SK-MEL-5 (cell line): ENCODE measurements around the gene ICAM2. TPM values are rescaled to one million over a fixed set of nuclear protein-coding genes. Genes with fewer than 3 reads are reported as not detected.

ENCODE experiments used
- DNase-seq: peaks from one replicate; pipeline ENCODE4 v3.0.0-alpha.2; 2016; ENCODE audit warnings: low read depth, low spot score
- in situ Hi-C: cut with HindIII; loops from 2 replicates; pipeline ENCODE4 v1.10.0; 2016; ENCODE audit warnings: low sequenced_read_pairs, high pct_unique_total_duplicates, low pct_unique_long_range_greater_than_20kb
- total RNA-seq: library from RNA; depleted of rRNA; stranded (reverse); fragments of >200 nt; shearing (Covaris generic); gene quantifications from 2 replicates; pipeline ENCODE4 v1.2.3, GENCODE V29; 2014; rRNA removed

ICAM2 gene
- total RNA-seq, 1 experiment from 2014 or later: 0.71 TPM

- in situ Hi-C loops: no loop called here
- no peak for DNase-seq
These were observed 52.5 kb downstream of the ICAM2 start for GRCh38 chr17:63967953-63968352.

GRCh38 chr17:63966646-63967264 lies 53.7 kb downstream of the ICAM2 start:
- in situ Hi-C loops: no loop called here
- no peak for DNase-seq

GRCh38 chr17:63963123-63963522 lies 57.3 kb downstream of the ICAM2 start:
- in situ Hi-C loops: no loop called here

GRCh38 chr17:63962298-63962744 lies 58.1 kb downstream of the ICAM2 start:
- in situ Hi-C loops: no loop called here
- DNase-seq: no peak

More at GRCh38 chr17:63963123-63963522, 57.3 kb downstream of the ICAM2 start:
- DNase-seq: no peak

- peak; percentile 79 for DNase-seq
- in situ Hi-C loops: no loop called here
These were observed 58.8 kb downstream of the ICAM2 start for GRCh38 chr17:63961355-63962212.

GRCh38 chr17:63960430-63960829 lies 60.0 kb downstream of the ICAM2 start:
- no peak for DNase-seq
- in situ Hi-C loops: no loop called here

GRCh38 chr17:63960006-63960405 lies 60.4 kb downstream of the ICAM2 start:
- no peak for DNase-seq
- in situ Hi-C loops: no loop called here

- DNase-seq: no peak
- in situ Hi-C loops: no loop called here
These were observed 64.0 kb downstream of the ICAM2 start for GRCh38 chr17:63956296-63956920.

GRCh38 chr17:63955791-63956190 lies 64.6 kb downstream of the ICAM2 start:
- DNase-seq: no peak
- in situ Hi-C loops: no loop called here

GRCh38 chr17:63955232-63955631 lies 65.2 kb downstream of the ICAM2 start:
- in situ Hi-C loops: no loop called here

GRCh38 chr17:63954402-63955063 lies 65.9 kb downstream of the ICAM2 start:
- in situ Hi-C loops: no loop called here
- DNase-seq: no peak

More at GRCh38 chr17:63955232-63955631, 65.2 kb downstream of the ICAM2 start:
- DNase-seq: no peak

Other genes starting within 250 kb of the ICAM2 start
- gene CCDC47, start 247.0 kb downstream of the ICAM2 start, total RNA-seq: 105 and 109 TPM in 2 replicates
- 56.8 and 60.2 TPM in 2 replicates for gene DDX42, start 246.5 kb downstream of the ICAM2 start, total RNA-seq
- gene PSMC5, start 193.2 kb downstream of the ICAM2 start, total RNA-seq: 21.8 and 30.8 TPM in 2 replicates
- gene FTSJ3, start 193.0 kb downstream of the ICAM2 start, total RNA-seq: 42.4 and 51.6 TPM in 2 replicates
- gene SMARCD2, start 177.9 kb downstream of the ICAM2 start, total RNA-seq: 146 and 160 TPM in 2 replicates
- gene CSH2, start 147.0 kb downstream of the ICAM2 start, total RNA-seq: not detected in 2 replicates
- not detected in 2 replicates for gene GH2, start 138.7 kb downstream of the ICAM2 start, total RNA-seq
- gene CSH1, start 124.1 kb downstream of the ICAM2 start, total RNA-seq: not detected in 2 replicates
- not detected in 2 replicates for gene CSHL1, start 109.4 kb downstream of the ICAM2 start, total RNA-seq
- not detected in 2 replicates for gene GH1, start 101.8 kb downstream of the ICAM2 start, total RNA-seq
- gene CD79B, start 88.3 kb downstream of the ICAM2 start, total RNA-seq: 2.2 and 3.1 TPM in 2 replicates
- not detected in 2 replicates for gene SCN4A, start 47.7 kb downstream of the ICAM2 start, total RNA-seq
- gene PRR29, start 22.3 kb downstream of the ICAM2 start, total RNA-seq: 0.13 TPM in 1 of 2 replicates, not detected in the other
- 6.2 and 7.2 TPM in 2 replicates for gene ERN1, start 109.5 kb upstream of the ICAM2 start, total RNA-seq
- gene TEX2, start 242.6 kb upstream of the ICAM2 start, total RNA-seq: 28.8 and 29.6 TPM in 2 replicates